HepG2 (cell line): ENCODE measurements around the gene GTF2B. TPM values are rescaled to one million over a fixed set of nuclear protein-coding genes. Genes with fewer than 3 reads are reported as not detected.

ENCODE experiments used
- ATAC-seq: fragments of 200-7000 bp; cut with Tn5 transposase; 3 replicates; pipeline ENCODE4 v1.9.1; 2020; ENCODE audit warnings: mild to moderate bottlenecking, moderate library complexity
- BruUV-seq: library from RNA; stranded (reverse); fragments of 400-500 nt; replicated peaks from 2 replicates; lab custom pipeline; 2021; lab: Mats Ljungman, UMichigan
- CTCF ChIA-PET: fragments of 300-600 bp; formaldehyde crosslinking; extraction: SDS; loops from one replicate; lab custom pipeline; 2021; ENCODE audit warnings: low total read pairs, inconsistent platforms, low intra/inter-chr PET ratio; lab: Yijun Ruan, JAX
- POLR2A ChIA-PET: fragments of 350-600 bp; sonication (Branson Sonifier 250); formaldehyde crosslinking; loops from one replicate; lab custom pipeline; 2020; ENCODE audit warnings: antibody characterized with exemption, inconsistent platforms; lab: Yijun Ruan, JAX
- DNase-seq: peaks from one replicate; pipeline ENCODE4 v3.0.0-alpha.2; 2015; ENCODE audit warnings: low spot score
- FAIRE-seq: peaks from 3 replicates; lab custom pipeline; 2011; peaks lifted over from hg19 to GRCh38; lab: Jason Lieb, UNC
- H2AFZ ChIP-seq: one replicate; pipeline ENCODE4 v1.6.1; 2011; ENCODE audit warnings: low read length, inconsistent platforms
- H3K27ac ChIP-seq: fragments of 300-600 bp; 3 replicates; pipeline ENCODE4 v1.8.0; 2011; ENCODE audit warnings: mixed run types, mild to moderate bottlenecking, mixed read lengths, low read length, inconsistent platforms; ENCODE audit not compliant: insufficient read depth; ENCODE audit errors: extremely low read length
- H3K27me3 ChIP-seq, 2 experiments: fragments of 200-600 bp in 1 of 2; 2 replicates in 1 of 2; 3 replicates in 1 of 2; pipeline versions ENCODE4 v1.6.0 to v1.8.0; 2011; ENCODE audit warnings: low read length in 2 of 2, mild to moderate bottlenecking in 2 of 2, moderate library complexity in 2 of 2, inconsistent platforms in 1 of 2; ENCODE audit not compliant: insufficient read depth in 2 of 2, control insufficient read depth in 1 of 2
- H3K36me3 ChIP-seq, 2 experiments: fragments of 200-600 bp in 1 of 2; replicated peaks in 1 of 2; 2 replicates in 1 of 2; 3 replicates in 1 of 2; pipeline versions ENCODE4 v1.5.1 to v1.8.0; 2011; ENCODE audit warnings: low read length in 2 of 2, inconsistent platforms in 1 of 2; ENCODE audit not compliant: insufficient read depth in 2 of 2, control insufficient read depth in 1 of 2
- H3K4me1 ChIP-seq: 2 replicates; pipeline ENCODE4 v1.5.1; 2012; ENCODE audit warnings: low read length, inconsistent platforms; ENCODE audit not compliant: insufficient read depth
- H3K4me2 ChIP-seq: 2 replicates; pipeline ENCODE4 v1.6.0; 2011; ENCODE audit warnings: low read depth, low read length, inconsistent platforms
- H3K4me3 ChIP-seq, 3 experiments: fragments of 200-600 bp in 1 of 3; sonication (generic), shearing (Covaris generic) in 1 of 3; replicated peaks in 1 of 3; 2 replicates each; pipeline ENCODE4 v1.5.1; 2011 to 2016; ENCODE audit warnings: low read length in 3 of 3, inconsistent platforms in 2 of 3, low read depth in 2 of 3, mild to moderate bottlenecking in 2 of 3, control low read depth in 1 of 3, mixed read lengths in 1 of 3; ENCODE audit not compliant: insufficient read depth in 1 of 3
- H3K79me2 ChIP-seq: one replicate; pipeline ENCODE4 v1.6.1; 2011; ENCODE audit warnings: low read length, inconsistent platforms; ENCODE audit not compliant: insufficient read depth
- H3K9ac ChIP-seq: 2 replicates; pipeline ENCODE4 v1.6.0; 2011; ENCODE audit warnings: mild to moderate bottlenecking, low read depth, low read length, inconsistent platforms; ENCODE audit not compliant: insufficient read depth
- H3K9me3 ChIP-seq: 2 replicates; pipeline ENCODE4 v1.5.1; 2012; ENCODE audit warnings: mild to moderate bottlenecking, low read length
- H4K20me1 ChIP-seq: 2 replicates; pipeline ENCODE4 v1.6.0; 2011; ENCODE audit warnings: inconsistent platforms, mild to moderate bottlenecking, low read length, moderate library complexity; ENCODE audit not compliant: insufficient read depth
- FOXO1 ChIP-seq: sonication (generic); formaldehyde crosslinking; IDR thresholded peaks from 2 replicates; pipeline ENCODE4 v1.4.0; 2020; ENCODE audit warnings: missing genetic modification reagents
- HDAC6 ChIP-seq: fragments of 200-600 bp; sonication (generic); IDR thresholded peaks from 2 replicates; pipeline ENCODE4 v1.7.0; 2017; ENCODE audit warnings: mild to moderate bottlenecking, antibody characterized with exemption, low read length, low read depth
- MEIS2 ChIP-seq: sonication (generic); formaldehyde crosslinking; IDR thresholded peaks from 2 replicates; pipeline ENCODE4 v1.9.0; 2021; ENCODE audit warnings: mild to moderate bottlenecking, missing genetic modification reagents
- MTA3 ChIP-seq: sonication (generic); formaldehyde crosslinking; IDR thresholded peaks from 2 replicates; pipeline ENCODE4 v1.4.0; 2020; ENCODE audit warnings: missing genetic modification reagents
- NPAS2 ChIP-seq: sonication (generic); formaldehyde crosslinking; IDR thresholded peaks from 2 replicates; pipeline ENCODE4 v1.8.0; 2022; ENCODE audit warnings: mild to moderate bottlenecking, missing genetic modification reagents, borderline replicate concordance
- SNAPC2 ChIP-seq: sonication (generic); formaldehyde crosslinking; IDR thresholded peaks from 2 replicates; pipeline ENCODE4 v1.8.1; 2022; ENCODE audit warnings: mild to moderate bottlenecking, missing genetic modification reagents
- ZKSCAN5 ChIP-seq: sonication (generic); formaldehyde crosslinking; IDR thresholded peaks from 2 replicates; pipeline ENCODE4 v1.5.1; 2020; ENCODE audit warnings: mild to moderate bottlenecking, missing genetic modification reagents
- ZNF136 ChIP-seq: sonication (generic); formaldehyde crosslinking; IDR thresholded peaks from 2 replicates; pipeline ENCODE4 v1.8.1; 2022; ENCODE audit warnings: low read depth, mild to moderate bottlenecking, moderate library complexity, missing genetic modification reagents
- ZNF672 ChIP-seq: sonication (generic); formaldehyde crosslinking; IDR thresholded peaks from 2 replicates; pipeline ENCODE4 v1.8.1; 2022; ENCODE audit warnings: missing genetic modification reagents
- WGBS: methylation state at CpG from one replicate; pipeline ENCODE4 v1.1.6; 2017; ENCODE audit warnings: low lambda C conversion rate; 5-methylcytosine and 5-hydroxymethylcytosine counted together
- in situ Hi-C: cut with HindIII; loops from 2 replicates; pipeline ENCODE4 v1.10.0; 2017; ENCODE audit warnings: low pct_unique_long_range_greater_than_20kb; ENCODE audit not compliant: extremely low pct_ligation_motif_present
- intact Hi-C: fragments of 100-400 bp; cut with micrococcal nuclease; formaldehyde crosslinking; loops from one replicate; pipeline ENCODE4 v1.10.0; 2022; ENCODE audit not compliant: unreplicated experiment
- polyA plus RNA-seq, 8 experiments: library from polyadenylated mRNA; depleted of rRNA in 3 of 8; stranded (reverse) in 7 of 8; unstranded in 1 of 8; fragments of >200 nt; fragmentation: Illumina TruSeq in 4 of 8; extraction: Trizol in 4 of 8; gene quantifications; 2 replicates each; pipeline versions ENCODE4 v1.2.1 to v1.2.3, GENCODE V29; 2011 to 2016; ENCODE audit warnings: low read depth in 4 of 8, missing spikeins in 1 of 8, mixed read lengths in 1 of 8; ENCODE audit not compliant: insufficient read depth in 1 of 8
- total RNA-seq, 5 experiments: library from RNA; depleted of rRNA; stranded (reverse); fragments of >200 nt; fragmentation: Illumina TruSeq; extraction: Trizol; gene quantifications; 2 replicates each; pipeline ENCODE4 v1.2.3, GENCODE V29; 2016; ENCODE audit warnings: low read depth in 1 of 5
- TF ChIP-seq, protein P1 (sequence below): sonication (generic); formaldehyde crosslinking; IDR thresholded peaks from 2 replicates; pipeline ENCODE4 v1.5.0; 2020; ENCODE audit warnings: missing genetic modification reagents, mild to moderate bottlenecking, borderline replicate concordance
- TF ChIP-seq, protein P2 (sequence below): IDR thresholded peaks from 2 replicates; pipeline ENCODE4 v1.6.1; 2016
- TF ChIP-seq, protein P3 (sequence below): sonication (generic); formaldehyde crosslinking; IDR thresholded peaks from 2 replicates; pipeline ENCODE4 v1.4.0; 2020; ENCODE audit warnings: mild to moderate bottlenecking, low read depth, missing genetic modification reagents
- TF ChIP-seq, protein P4 (sequence below): sonication (generic); formaldehyde crosslinking; IDR thresholded peaks from 2 replicates; pipeline ENCODE4 v1.9.0; 2022; ENCODE audit warnings: missing genetic modification reagents, mild to moderate bottlenecking, borderline replicate concordance
- TF ChIP-seq, protein P5 (sequence below): sonication (generic); formaldehyde crosslinking; IDR thresholded peaks from 2 replicates; pipeline ENCODE4 v1.4.0; 2020; ENCODE audit warnings: missing genetic modification reagents
- TF ChIP-seq, protein P6 (sequence below): fragments of 450-650 bp; IDR thresholded peaks from 2 replicates; pipeline ENCODE4 v1.6.1; 2017

The GTF2B gene
- total and polyA plus RNA-seq, 2 of the 13 experiments (the other 11 are each of a cell fraction or from before 2014, with no cell fraction given), result 31.5 to 43.4 TPM

DNA sequence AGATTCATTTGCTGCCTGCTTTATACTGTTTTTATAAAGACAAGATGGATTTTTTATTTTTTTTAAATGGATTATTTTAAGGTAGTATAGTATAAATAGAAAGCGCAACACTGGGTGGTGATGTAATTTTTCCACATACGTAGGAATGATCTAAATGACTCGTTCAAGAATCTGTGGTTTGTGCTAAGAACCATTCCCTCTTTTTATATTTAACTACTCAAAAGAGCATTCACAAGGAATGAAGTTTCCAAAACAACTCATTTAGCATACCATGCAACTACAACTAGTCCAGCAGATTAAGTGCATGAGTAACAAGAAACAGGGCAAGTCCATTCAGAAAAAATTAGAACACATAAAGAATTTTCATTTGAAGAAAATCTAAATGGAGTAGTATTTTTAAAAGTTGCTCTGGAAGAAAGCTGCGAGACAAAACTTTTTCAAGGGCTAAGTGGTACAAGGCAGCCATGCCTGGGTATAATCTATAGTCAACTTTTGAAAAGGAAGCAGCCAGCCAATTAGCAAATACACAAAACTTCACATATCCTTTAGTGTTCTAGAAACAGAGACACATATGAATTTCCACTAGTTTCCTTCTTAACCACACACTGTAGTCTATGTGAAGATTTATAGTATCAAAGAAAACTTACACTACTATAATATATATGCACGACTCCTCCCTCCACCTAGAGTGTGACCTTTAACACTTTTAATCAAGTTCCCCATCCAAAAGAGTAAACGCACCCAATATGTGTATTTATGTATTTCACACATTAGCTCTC lies 23.4 kb downstream of the GTF2B start:
- Histone ChIP-seq H3K4me1 (no peaks in the 10 kb centered on the region), H3K4me2 (no peak overlapping the region), H3K27me3 (no peaks in the 10 kb centered on the region), H3K4me3 (no peak overlapping the region), H3K9me3 (no peaks in the 10 kb centered on the region), H3K79me2 (peaks cover 17% of the 10 kb centered on the region), H3K9ac (no peak overlapping the region), H2AFZ (no peak overlapping the region), H3K27ac (no peak overlapping the region), H4K20me1 (no peaks in the 10 kb centered on the region), H3K36me3 (peaks cover 1 to 8% of the 10 kb centered on the region in 2 experiments; a peak in 4 of 5 replicates)
- no peak for FAIRE-seq
- POLR2A ChIA-PET, result no interaction called here
- 96% methylated on average over 6 of the region's 6 CpGs for WGBS
- TF ChIP-seq, protein P1, sequence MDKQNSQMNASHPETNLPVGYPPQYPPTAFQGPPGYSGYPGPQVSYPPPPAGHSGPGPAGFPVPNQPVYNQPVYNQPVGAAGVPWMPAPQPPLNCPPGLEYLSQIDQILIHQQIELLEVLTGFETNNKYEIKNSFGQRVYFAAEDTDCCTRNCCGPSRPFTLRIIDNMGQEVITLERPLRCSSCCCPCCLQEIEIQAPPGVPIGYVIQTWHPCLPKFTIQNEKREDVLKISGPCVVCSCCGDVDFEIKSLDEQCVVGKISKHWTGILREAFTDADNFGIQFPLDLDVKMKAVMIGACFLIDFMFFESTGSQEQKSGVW (CRISPR knock-in tag), result no peak
- no peak for TF ChIP-seq SNAPC2 (CRISPR knock-in tag)
- TF ChIP-seq, protein P2, sequence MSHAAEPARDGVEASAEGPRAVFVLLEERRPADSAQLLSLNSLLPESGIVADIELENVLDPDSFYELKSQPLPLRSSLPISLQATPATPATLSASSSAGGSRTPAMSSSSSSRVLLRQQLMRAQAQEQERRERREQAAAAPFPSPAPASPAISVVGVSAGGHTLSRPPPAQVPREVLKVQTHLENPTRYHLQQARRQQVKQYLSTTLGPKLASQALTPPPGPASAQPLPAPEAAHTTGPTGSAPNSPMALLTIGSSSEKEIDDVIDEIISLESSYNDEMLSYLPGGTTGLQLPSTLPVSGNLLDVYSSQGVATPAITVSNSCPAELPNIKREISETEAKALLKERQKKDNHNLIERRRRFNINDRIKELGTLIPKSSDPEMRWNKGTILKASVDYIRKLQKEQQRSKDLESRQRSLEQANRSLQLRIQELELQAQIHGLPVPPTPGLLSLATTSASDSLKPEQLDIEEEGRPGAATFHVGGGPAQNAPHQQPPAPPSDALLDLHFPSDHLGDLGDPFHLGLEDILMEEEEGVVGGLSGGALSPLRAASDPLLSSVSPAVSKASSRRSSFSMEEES (CRISPR knock-in tag), result no peak
- no peak for TF ChIP-seq MEIS2
- TF ChIP-seq, protein P3, sequence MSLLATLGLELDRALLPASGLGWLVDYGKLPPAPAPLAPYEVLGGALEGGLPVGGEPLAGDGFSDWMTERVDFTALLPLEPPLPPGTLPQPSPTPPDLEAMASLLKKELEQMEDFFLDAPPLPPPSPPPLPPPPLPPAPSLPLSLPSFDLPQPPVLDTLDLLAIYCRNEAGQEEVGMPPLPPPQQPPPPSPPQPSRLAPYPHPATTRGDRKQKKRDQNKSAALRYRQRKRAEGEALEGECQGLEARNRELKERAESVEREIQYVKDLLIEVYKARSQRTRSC (CRISPR knock-in tag), result no peak
- no peak for TF ChIP-seq ZKSCAN5 (CRISPR knock-in tag)
- no peak for TF ChIP-seq NPAS2 (CRISPR knock-in tag)
- TF ChIP-seq ZNF136 (CRISPR knock-in tag), result no peak
- no peak for TF ChIP-seq ZNF672 (CRISPR knock-in tag)
- TF ChIP-seq, protein P4, sequence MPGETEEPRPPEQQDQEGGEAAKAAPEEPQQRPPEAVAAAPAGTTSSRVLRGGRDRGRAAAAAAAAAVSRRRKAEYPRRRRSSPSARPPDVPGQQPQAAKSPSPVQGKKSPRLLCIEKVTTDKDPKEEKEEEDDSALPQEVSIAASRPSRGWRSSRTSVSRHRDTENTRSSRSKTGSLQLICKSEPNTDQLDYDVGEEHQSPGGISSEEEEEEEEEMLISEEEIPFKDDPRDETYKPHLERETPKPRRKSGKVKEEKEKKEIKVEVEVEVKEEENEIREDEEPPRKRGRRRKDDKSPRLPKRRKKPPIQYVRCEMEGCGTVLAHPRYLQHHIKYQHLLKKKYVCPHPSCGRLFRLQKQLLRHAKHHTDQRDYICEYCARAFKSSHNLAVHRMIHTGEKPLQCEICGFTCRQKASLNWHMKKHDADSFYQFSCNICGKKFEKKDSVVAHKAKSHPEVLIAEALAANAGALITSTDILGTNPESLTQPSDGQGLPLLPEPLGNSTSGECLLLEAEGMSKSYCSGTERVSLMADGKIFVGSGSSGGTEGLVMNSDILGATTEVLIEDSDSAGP, result no peak
- TF ChIP-seq FOXO1 (CRISPR knock-in tag), result no peak
- TF ChIP-seq HDAC6, result no peak
- no peak for TF ChIP-seq MTA3 (CRISPR knock-in tag)
- TF ChIP-seq, protein P5, sequence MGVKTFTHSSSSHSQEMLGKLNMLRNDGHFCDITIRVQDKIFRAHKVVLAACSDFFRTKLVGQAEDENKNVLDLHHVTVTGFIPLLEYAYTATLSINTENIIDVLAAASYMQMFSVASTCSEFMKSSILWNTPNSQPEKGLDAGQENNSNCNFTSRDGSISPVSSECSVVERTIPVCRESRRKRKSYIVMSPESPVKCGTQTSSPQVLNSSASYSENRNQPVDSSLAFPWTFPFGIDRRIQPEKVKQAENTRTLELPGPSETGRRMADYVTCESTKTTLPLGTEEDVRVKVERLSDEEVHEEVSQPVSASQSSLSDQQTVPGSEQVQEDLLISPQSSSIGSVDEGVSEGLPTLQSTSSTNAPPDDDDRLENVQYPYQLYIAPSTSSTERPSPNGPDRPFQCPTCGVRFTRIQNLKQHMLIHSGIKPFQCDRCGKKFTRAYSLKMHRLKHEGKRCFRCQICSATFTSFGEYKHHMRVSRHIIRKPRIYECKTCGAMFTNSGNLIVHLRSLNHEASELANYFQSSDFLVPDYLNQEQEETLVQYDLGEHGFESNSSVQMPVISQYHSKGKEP, result no peak
- TF ChIP-seq, protein P6, sequence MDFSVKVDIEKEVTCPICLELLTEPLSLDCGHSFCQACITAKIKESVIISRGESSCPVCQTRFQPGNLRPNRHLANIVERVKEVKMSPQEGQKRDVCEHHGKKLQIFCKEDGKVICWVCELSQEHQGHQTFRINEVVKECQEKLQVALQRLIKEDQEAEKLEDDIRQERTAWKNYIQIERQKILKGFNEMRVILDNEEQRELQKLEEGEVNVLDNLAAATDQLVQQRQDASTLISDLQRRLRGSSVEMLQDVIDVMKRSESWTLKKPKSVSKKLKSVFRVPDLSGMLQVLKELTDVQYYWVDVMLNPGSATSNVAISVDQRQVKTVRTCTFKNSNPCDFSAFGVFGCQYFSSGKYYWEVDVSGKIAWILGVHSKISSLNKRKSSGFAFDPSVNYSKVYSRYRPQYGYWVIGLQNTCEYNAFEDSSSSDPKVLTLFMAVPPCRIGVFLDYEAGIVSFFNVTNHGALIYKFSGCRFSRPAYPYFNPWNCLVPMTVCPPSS, result no peak
- intact Hi-C loops (no loop called here), in situ Hi-C loops (no loop called here)
- no TSS peak for BruUV-seq
- CTCF ChIA-PET, result no interaction called here
- no peak for ATAC-seq
- no peak for DNase-seq
